NT2/D1 (cell line): ENCODE data around the gene VAV3.

Source experiments
- YY1 ChIP-seq: IDR thresholded peaks from 2 replicates; pipeline ENCODE4 v1.6.1; 2011; ENCODE audit not compliant: insufficient read length, insufficient read depth
- ZNF274 ChIP-seq: IDR thresholded peaks from 2 replicates; pipeline ENCODE4 v1.6.1; 2011; ENCODE audit warnings: mild to moderate bottlenecking, low read depth, low read length

- TF ChIP-seq ZNF274 (no peak), YY1 (no peak)
Observed at GRCh38 chr1:107838056-107838455, 126.9 kb downstream of the VAV3 start.
